Mesothelial cell of epicardium (in vitro differentiated cells): Measurements from ENCODE around the gene ARRDC3. TPM values are rescaled to one million over a fixed set of nuclear protein-coding genes. Genes with fewer than 3 reads are reported as not detected.

Experiments
- DNase-seq, 2 experiments: peaks; one replicate each; pipeline ENCODE4 v3.0.0; 2021; ENCODE audit warnings: low spot score in 2 of 2; ENCODE audit not compliant: unreplicated experiment in 2 of 2
- H3K27ac Mint-ChIP-seq: 2 replicates; pipeline ENCODE4 v1.8.0; 2021; ENCODE audit warnings: mixed read lengths
- H3K27me3 Mint-ChIP-seq: 2 replicates; pipeline ENCODE4 v1.8.0; 2021; ENCODE audit warnings: low read depth, mixed read lengths
- H3K36me3 Mint-ChIP-seq: 2 replicates; pipeline ENCODE4 v1.8.0; 2021; ENCODE audit warnings: mixed read lengths
- H3K4me1 Mint-ChIP-seq: 2 replicates; pipeline ENCODE4 v1.8.0; 2021; ENCODE audit warnings: mixed read lengths
- H3K4me3 Mint-ChIP-seq: 2 replicates; pipeline ENCODE4 v1.8.0; 2021; ENCODE audit warnings: mild to moderate bottlenecking, moderate library complexity, mixed read lengths
- H3K9me3 Mint-ChIP-seq: 2 replicates; pipeline ENCODE4 v1.8.0; 2021; ENCODE audit warnings: mixed read lengths
- CTCF ChIP-seq: fragments of 200-600 bp; sonication (generic); IDR thresholded peaks from one replicate; pipeline ENCODE4 v1.5.0; 2021; ENCODE audit warnings: antibody characterized with exemption; ENCODE audit not compliant: unreplicated experiment
- total RNA-seq: library from RNA; stranded (reverse); gene quantifications from 3 replicates; pipeline ENCODE4 v1.2.1, GENCODE V29; 2021

ARRDC3 gene
- total RNA-seq, result 43.8 to 49.9 TPM (median 45.9 TPM) in 3 replicates

GRCh38 chr5:91383027-91383955 is at the start of gene ARRDC3:
Gene ARRDC3, minus strand, starts transcription at chr5:91383317. Its CDS starts 225 bp downstream, at chr5:91383092.
- H3K36me3 Mint-ChIP-seq, result no peaks in the 10 kb centered on the region

GRCh38 chr5:91430949-91431348 is 47.8 kb upstream of the ARRDC3 start:
- TF ChIP-seq CTCF, result no peak
- no peaks in the 10 kb centered on the region for H3K36me3 Mint-ChIP-seq
- no peak overlapping the region for H3K27ac Mint-ChIP-seq
- no peaks in the 10 kb centered on the region for H3K27me3 Mint-ChIP-seq
- no peaks in the 10 kb centered on the region for H3K4me1 Mint-ChIP-seq
- no peak overlapping the region for H3K4me3 Mint-ChIP-seq
- DNase-seq, result no peak
- peaks cover 9% of the 10 kb centered on the region for H3K9me3 Mint-ChIP-seq

More at GRCh38 chr5:91383027-91383955, at the start of gene ARRDC3:
- Mint-ChIP-seq H3K27me3 (no peaks in the 10 kb centered on the region), H3K27ac (peak within 1 kb of the TSS; percentile 99), H3K4me3 (peak within 1 kb of the TSS; percentile 97), H3K4me1 (peaks cover 21% of the 10 kb centered on the region), H3K9me3 (peaks cover under 1% of the 10 kb centered on the region)
- peak; percentile 93 to 98 for DNase-seq
- no peak for TF ChIP-seq CTCF

GRCh38 chr5:91424638-91425436 is 41.7 kb upstream of the ARRDC3 start:
- DNase-seq, result no peak
- Mint-ChIP-seq H3K9me3 (peaks cover 7% of the 10 kb centered on the region), H3K4me3 (no peak overlapping the region), H3K27ac (no peak overlapping the region), H3K4me1 (peaks cover 3% of the 10 kb centered on the region), H3K27me3 (no peaks in the 10 kb centered on the region), H3K36me3 (no peaks in the 10 kb centered on the region)
- no peak for TF ChIP-seq CTCF

- Mint-ChIP-seq H3K27me3 (no peaks in the 10 kb centered on the region), H3K4me1 (peaks cover 3% of the 10 kb centered on the region), H3K4me3 (no peak overlapping the region), H3K36me3 (no peaks in the 10 kb centered on the region), H3K9me3 (no peaks in the 10 kb centered on the region), H3K27ac (no peak overlapping the region)
- TF ChIP-seq CTCF, result no peak
- DNase-seq, result no peak
These were observed 40.8 kb upstream of the ARRDC3 start for GRCh38 chr5:91423871-91424270.

GRCh38 chr5:91420879-91421278 is 37.8 kb upstream of the ARRDC3 start:
- H3K4me1 Mint-ChIP-seq, result peaks cover 7% of the 10 kb centered on the region
- H3K9me3 Mint-ChIP-seq, result no peaks in the 10 kb centered on the region
- DNase-seq, result no peak
- no peak for TF ChIP-seq CTCF
- no peaks in the 10 kb centered on the region for H3K27me3 Mint-ChIP-seq
- no peak overlapping the region for H3K27ac Mint-ChIP-seq
- no peaks in the 10 kb centered on the region for H3K36me3 Mint-ChIP-seq
- no peak overlapping the region for H3K4me3 Mint-ChIP-seq
